Body of pancreas (tissue), 4 donors: Measurements from ENCODE around the gene CCL28.

ENCODE experiments used
- POLR2A ChIP-seq, 3 donors: fragments of 450-650 bp; IDR thresholded peaks; one replicate each; pipeline ENCODE4 v1.6.1; 2016; ENCODE audit warnings: antibody characterized with exemption in 3 of 3, mild to moderate bottlenecking in 2 of 3
- TF ChIP-seq, protein P1 (sequence below), 7 experiments: fragments of 450-650 bp in 4 of 7; fragments of 200-600 bp in 3 of 7; sonication (generic) in 3 of 7; IDR thresholded peaks; one replicate each; pipeline ENCODE4 v1.5.1; 2016 to 2019; ENCODE audit warnings: antibody characterized with exemption in 7 of 7

DNA sequence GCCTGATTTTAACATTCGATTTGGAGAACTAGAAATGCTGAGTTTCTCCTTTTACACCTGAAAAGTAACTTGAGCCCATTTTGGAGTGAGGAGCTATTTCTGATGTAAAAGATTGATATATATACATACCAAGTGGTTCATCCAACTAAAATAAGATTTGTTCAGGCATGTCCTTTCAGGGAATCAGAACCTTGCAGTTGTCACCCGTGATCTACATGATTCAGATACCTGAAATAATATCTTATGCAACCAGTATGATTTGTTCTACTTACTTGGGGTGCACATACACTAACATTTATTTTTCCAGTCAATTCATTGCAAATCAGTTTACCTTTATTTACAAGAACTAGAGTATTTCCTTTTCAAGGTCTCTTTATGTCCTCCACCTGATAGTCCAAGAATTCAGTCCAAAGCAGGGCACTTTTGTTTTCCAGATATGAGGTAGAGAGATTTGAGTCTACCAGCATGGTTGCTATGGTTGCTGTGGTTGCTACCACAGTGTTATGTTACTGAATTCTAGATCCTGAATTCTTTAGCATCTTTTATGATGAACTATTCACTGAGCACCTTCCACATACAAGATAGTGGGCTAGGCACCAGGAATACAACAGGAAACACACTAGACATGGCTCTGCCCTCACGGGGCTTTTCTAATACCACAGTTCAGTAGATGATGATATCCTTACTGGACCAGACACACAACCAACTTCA lies 49.3 kb downstream of the CCL28 start:
- TF ChIP-seq, protein P1, sequence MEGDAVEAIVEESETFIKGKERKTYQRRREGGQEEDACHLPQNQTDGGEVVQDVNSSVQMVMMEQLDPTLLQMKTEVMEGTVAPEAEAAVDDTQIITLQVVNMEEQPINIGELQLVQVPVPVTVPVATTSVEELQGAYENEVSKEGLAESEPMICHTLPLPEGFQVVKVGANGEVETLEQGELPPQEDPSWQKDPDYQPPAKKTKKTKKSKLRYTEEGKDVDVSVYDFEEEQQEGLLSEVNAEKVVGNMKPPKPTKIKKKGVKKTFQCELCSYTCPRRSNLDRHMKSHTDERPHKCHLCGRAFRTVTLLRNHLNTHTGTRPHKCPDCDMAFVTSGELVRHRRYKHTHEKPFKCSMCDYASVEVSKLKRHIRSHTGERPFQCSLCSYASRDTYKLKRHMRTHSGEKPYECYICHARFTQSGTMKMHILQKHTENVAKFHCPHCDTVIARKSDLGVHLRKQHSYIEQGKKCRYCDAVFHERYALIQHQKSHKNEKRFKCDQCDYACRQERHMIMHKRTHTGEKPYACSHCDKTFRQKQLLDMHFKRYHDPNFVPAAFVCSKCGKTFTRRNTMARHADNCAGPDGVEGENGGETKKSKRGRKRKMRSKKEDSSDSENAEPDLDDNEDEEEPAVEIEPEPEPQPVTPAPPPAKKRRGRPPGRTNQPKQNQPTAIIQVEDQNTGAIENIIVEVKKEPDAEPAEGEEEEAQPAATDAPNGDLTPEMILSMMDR (IDR thresholded peaks at IDR 0.05): no peak
- TF ChIP-seq POLR2A (IDR thresholded peaks at IDR 0.05): no peak
